Measurements from ENCODE around the gene ATP8A2.

ATP8A2 gene

GRCh38 chr13:25966086-25966485 lies 594.3 kb downstream of the ATP8A2 start:
- peaks cover 1% of the 10 kb centered on the region for H3K27me3 Mint-ChIP-seq (ENCODE audit: low read depth)
- H3K4me3 Mint-ChIP-seq, result no peak overlapping the region
- H3K27ac Mint-ChIP-seq, result no peak overlapping the region
- no peaks in the 10 kb centered on the region for H3K36me3 Mint-ChIP-seq (ENCODE audit: low read depth)
- peaks cover 9% of the 10 kb centered on the region for H3K4me1 Mint-ChIP-seq (ENCODE audit: low read depth)
- H3K9me3 Mint-ChIP-seq, result peaks cover under 1% of the 10 kb centered on the region

- Mint-ChIP-seq H3K27ac (no peak overlapping the region), H3K36me3 (ENCODE audit: low read depth) (no peaks in the 10 kb centered on the region), H3K9me3 (no peaks in the 10 kb centered on the region), H3K4me1 (ENCODE audit: low read depth) (peaks cover 18% of the 10 kb centered on the region), H3K4me3 (no peak overlapping the region), H3K27me3 (ENCODE audit: low read depth) (no peaks in the 10 kb centered on the region)
Observed at GRCh38 chr13:25967144-25967543, 595.4 kb downstream of the ATP8A2 start.

- Mint-ChIP-seq H3K4me1 (ENCODE audit: low read depth) (peaks cover 44% of the 10 kb centered on the region), H3K4me3 (peak overlapping the region; percentile 53), H3K9me3 (no peaks in the 10 kb centered on the region), H3K27ac (peak overlapping the region; percentile 90), H3K27me3 (ENCODE audit: low read depth) (no peaks in the 10 kb centered on the region), H3K36me3 (ENCODE audit: low read depth) (no peaks in the 10 kb centered on the region)
Observed at GRCh38 chr13:25971047-25971446, 599.3 kb downstream of the ATP8A2 start.

- H3K9me3 Mint-ChIP-seq, result no peaks in the 10 kb centered on the region
- peak overlapping the region; percentile 53 for H3K4me3 Mint-ChIP-seq
- H3K27me3 Mint-ChIP-seq (ENCODE audit: low read depth), result no peaks in the 10 kb centered on the region
- H3K4me1 Mint-ChIP-seq (ENCODE audit: low read depth), result peaks cover 45% of the 10 kb centered on the region
- H3K27ac Mint-ChIP-seq, result peak overlapping the region; percentile 90
- no peaks in the 10 kb centered on the region for H3K36me3 Mint-ChIP-seq (ENCODE audit: low read depth)
Observed at GRCh38 chr13:25971459-25972145, 599.8 kb downstream of the ATP8A2 start.

GRCh38 chr13:25973085-25973484 lies 601.3 kb downstream of the ATP8A2 start:
- Mint-ChIP-seq H3K4me1 (ENCODE audit: low read depth) (peaks cover 53% of the 10 kb centered on the region), H3K9me3 (no peaks in the 10 kb centered on the region), H3K4me3 (peak overlapping the region; percentile 69), H3K36me3 (ENCODE audit: low read depth) (no peaks in the 10 kb centered on the region), H3K27me3 (ENCODE audit: low read depth) (no peaks in the 10 kb centered on the region), H3K27ac (peak overlapping the region; percentile 79)

- Mint-ChIP-seq H3K27me3 (ENCODE audit: low read depth) (no peaks in the 10 kb centered on the region), H3K9me3 (no peaks in the 10 kb centered on the region), H3K4me1 (ENCODE audit: low read depth) (peaks cover 53% of the 10 kb centered on the region), H3K36me3 (ENCODE audit: low read depth) (no peaks in the 10 kb centered on the region), H3K27ac (peak overlapping the region; percentile 79), H3K4me3 (peak overlapping the region; percentile 69)
Observed at GRCh38 chr13:25973576-25973975, 601.8 kb downstream of the ATP8A2 start.

- peaks cover 34% of the 10 kb centered on the region for H3K4me1 Mint-ChIP-seq (ENCODE audit: low read depth)
- H3K36me3 Mint-ChIP-seq (ENCODE audit: low read depth), result no peaks in the 10 kb centered on the region
- H3K27me3 Mint-ChIP-seq (ENCODE audit: low read depth), result no peaks in the 10 kb centered on the region
- H3K27ac Mint-ChIP-seq, result no peak overlapping the region
- no peaks in the 10 kb centered on the region for H3K9me3 Mint-ChIP-seq
- no peak overlapping the region for H3K4me3 Mint-ChIP-seq
Observed at GRCh38 chr13:25977216-25977615, 605.4 kb downstream of the ATP8A2 start.

GRCh38 chr13:25977671-25978070 lies 605.9 kb downstream of the ATP8A2 start:
- H3K4me1 Mint-ChIP-seq (ENCODE audit: low read depth), result peaks cover 30% of the 10 kb centered on the region
- no peak overlapping the region for H3K4me3 Mint-ChIP-seq
- H3K36me3 Mint-ChIP-seq (ENCODE audit: low read depth), result no peaks in the 10 kb centered on the region
- H3K27ac Mint-ChIP-seq, result no peak overlapping the region
- no peaks in the 10 kb centered on the region for H3K9me3 Mint-ChIP-seq
- H3K27me3 Mint-ChIP-seq (ENCODE audit: low read depth), result no peaks in the 10 kb centered on the region

GRCh38 chr13:25978961-25979360 lies 607.2 kb downstream of the ATP8A2 start:
- Mint-ChIP-seq H3K36me3 (ENCODE audit: low read depth) (no peaks in the 10 kb centered on the region), H3K4me3 (no peak overlapping the region), H3K9me3 (no peaks in the 10 kb centered on the region), H3K27me3 (ENCODE audit: low read depth) (no peaks in the 10 kb centered on the region), H3K4me1 (ENCODE audit: low read depth) (peaks cover 18% of the 10 kb centered on the region), H3K27ac (no peak overlapping the region)

- Mint-ChIP-seq H3K9me3 (no peaks in the 10 kb centered on the region), H3K4me3 (no peak overlapping the region), H3K27ac (no peak overlapping the region), H3K4me1 (ENCODE audit: low read depth) (peaks cover 14% of the 10 kb centered on the region), H3K36me3 (ENCODE audit: low read depth) (no peaks in the 10 kb centered on the region), H3K27me3 (ENCODE audit: low read depth) (no peaks in the 10 kb centered on the region)
Observed at GRCh38 chr13:25979371-25979770, 607.6 kb downstream of the ATP8A2 start.

- peaks cover 10% of the 10 kb centered on the region for H3K4me1 Mint-ChIP-seq (ENCODE audit: low read depth)
- no peak overlapping the region for H3K4me3 Mint-ChIP-seq
- no peaks in the 10 kb centered on the region for H3K27me3 Mint-ChIP-seq (ENCODE audit: low read depth)
- no peaks in the 10 kb centered on the region for H3K9me3 Mint-ChIP-seq
- H3K36me3 Mint-ChIP-seq (ENCODE audit: low read depth), result no peaks in the 10 kb centered on the region
- H3K27ac Mint-ChIP-seq, result no peak overlapping the region
Observed at GRCh38 chr13:25980255-25980654, 608.5 kb downstream of the ATP8A2 start.

GRCh38 chr13:25981060-25981459 lies 609.3 kb downstream of the ATP8A2 start:
- no peak overlapping the region for H3K27ac Mint-ChIP-seq
- H3K4me1 Mint-ChIP-seq (ENCODE audit: low read depth), result peaks cover 9% of the 10 kb centered on the region
- no peaks in the 10 kb centered on the region for H3K9me3 Mint-ChIP-seq
- H3K27me3 Mint-ChIP-seq (ENCODE audit: low read depth), result no peaks in the 10 kb centered on the region
- H3K4me3 Mint-ChIP-seq, result no peak overlapping the region
- H3K36me3 Mint-ChIP-seq (ENCODE audit: low read depth), result no peaks in the 10 kb centered on the region

- Mint-ChIP-seq H3K4me3 (no peak overlapping the region), H3K4me1 (ENCODE audit: low read depth) (no peaks in the 10 kb centered on the region), H3K27me3 (ENCODE audit: low read depth) (no peaks in the 10 kb centered on the region), H3K36me3 (ENCODE audit: low read depth) (no peaks in the 10 kb centered on the region), H3K9me3 (no peaks in the 10 kb centered on the region), H3K27ac (no peak overlapping the region)
Observed at GRCh38 chr13:25982907-25983306, 611.1 kb downstream of the ATP8A2 start.

GRCh38 chr13:25987987-25988386 lies 616.2 kb downstream of the ATP8A2 start:
- no peak overlapping the region for H3K27ac Mint-ChIP-seq
- H3K27me3 Mint-ChIP-seq (ENCODE audit: low read depth), result peaks cover 9% of the 10 kb centered on the region
- H3K36me3 Mint-ChIP-seq (ENCODE audit: low read depth), result peaks cover 2% of the 10 kb centered on the region
- H3K4me3 Mint-ChIP-seq, result no peak overlapping the region
- H3K4me1 Mint-ChIP-seq (ENCODE audit: low read depth), result no peaks in the 10 kb centered on the region
- H3K9me3 Mint-ChIP-seq, result peaks cover 7% of the 10 kb centered on the region

- peaks cover 9% of the 10 kb centered on the region for H3K27me3 Mint-ChIP-seq (ENCODE audit: low read depth)
- no peak overlapping the region for H3K4me3 Mint-ChIP-seq
- no peak overlapping the region for H3K27ac Mint-ChIP-seq
- H3K36me3 Mint-ChIP-seq (ENCODE audit: low read depth), result peaks cover 2% of the 10 kb centered on the region
- H3K4me1 Mint-ChIP-seq (ENCODE audit: low read depth), result no peaks in the 10 kb centered on the region
- H3K9me3 Mint-ChIP-seq, result peaks cover 10% of the 10 kb centered on the region
Observed at GRCh38 chr13:25988661-25989060, 616.9 kb downstream of the ATP8A2 start.

- H3K27ac Mint-ChIP-seq, result no peak overlapping the region
- H3K27me3 Mint-ChIP-seq (ENCODE audit: low read depth), result peaks cover 20% of the 10 kb centered on the region
- H3K4me1 Mint-ChIP-seq (ENCODE audit: low read depth), result no peaks in the 10 kb centered on the region
- peaks cover 26% of the 10 kb centered on the region for H3K9me3 Mint-ChIP-seq
- H3K36me3 Mint-ChIP-seq (ENCODE audit: low read depth), result peaks cover 2% of the 10 kb centered on the region
- no peak overlapping the region for H3K4me3 Mint-ChIP-seq
Observed at GRCh38 chr13:25990801-25991200, 619.0 kb downstream of the ATP8A2 start.

Measured in T-helper 1 cell treated with Interleukin-12 subunit alpha and Interleukin-12 subunit beta and Interleukin-4 antibody, amounts not matched to agents 30 μg/mL and 1 μg/mL, for 36 hours (primary cell).